Heart left ventricle (tissue), 13 donors: Measurements from ENCODE around the gene OR4E2.

Experiments used
- CTCF ChIP-seq, 12 donors: fragments of 200-600 bp; sonication (generic) in 4 of 12; IDR thresholded peaks; one replicate each; pipeline versions ENCODE4 v1.5.0 to v1.8.0; 2018 to 2022; ENCODE audit warnings: antibody characterized with exemption in 12 of 12, mild to moderate bottlenecking in 5 of 12
- POLR2A ChIP-seq, 2 donors: fragments of 450-650 bp; IDR thresholded peaks; one replicate each; pipeline ENCODE4 v1.6.1; 2017; ENCODE audit warnings: antibody characterized with exemption in 2 of 2, mild to moderate bottlenecking in 2 of 2, moderate library complexity in 2 of 2
- donor health status: ischemic (EF 13 %, LVEDD 7.1; RV severe dilation, severe dysfunction).
- donor health status: DM: no; HTN: yes; CAD: no.
- donor health status: DM: no; HTN: no; CAD: no.
- donor health status: ischemic (EF 25% LVEDD 6.9; RV normal size, moderate dysfunction).
- donor health status: ischemic (EF 25% LVEDD 5.7; RV mildly dilated, moderate dysfunction).
- donor health status: ischemic (EF 35%, LVEDD 5.7; RV mildly dilated, moderate dysfunction).
- donor health status: nonischemic (EF 11% LVEDD 7.7; RV severe dilation, severe dysfunction).
- donor health status: DM: yes; HTN: yes; CAD: no.
- donor health status: PGD.
- donor health status: ischemic (EF 29% LVEDD 5.4; RV normal size, mild dysfunction).
- donor health status: nonischemic (EF 23%, LVEDD 6.1; RV moderate dilation, normal function).

DNA sequence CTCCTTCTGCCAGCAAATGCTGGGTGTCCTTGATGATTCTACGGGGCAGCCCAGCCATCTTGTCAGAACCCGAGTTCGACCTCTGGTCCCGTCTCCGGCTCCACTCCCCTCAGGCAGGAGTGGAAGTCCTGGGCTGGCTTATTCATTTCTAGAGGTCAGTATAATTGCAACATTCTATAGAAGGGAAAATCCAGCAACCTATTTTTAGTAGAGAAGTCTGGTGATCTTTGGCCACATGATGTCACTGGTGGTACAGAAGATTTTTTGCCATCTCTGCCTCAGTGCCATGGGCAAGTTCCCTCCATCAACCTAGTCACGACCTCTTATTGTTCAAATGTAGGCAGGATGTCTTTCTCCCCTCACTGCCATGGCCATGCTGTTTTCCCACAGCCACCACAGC, 41.3 kb upstream of the OR4E2 start:
- no peak for TF ChIP-seq CTCF (IDR thresholded peaks at IDR 0.05)
- TF ChIP-seq POLR2A (IDR thresholded peaks at IDR 0.05): no peak
